Right kidney (tissue), 1 donor: ENCODE measurements around the gene GOLIM4.
A peak's percentile ranks its signal among the peaks of the same experiment; 100 is the strongest.

Experiments
- DNase-seq: peaks from one replicate; pipeline ENCODE4 v3.0.0-alpha.2; 2016

Gene GOLIM4

DNA sequence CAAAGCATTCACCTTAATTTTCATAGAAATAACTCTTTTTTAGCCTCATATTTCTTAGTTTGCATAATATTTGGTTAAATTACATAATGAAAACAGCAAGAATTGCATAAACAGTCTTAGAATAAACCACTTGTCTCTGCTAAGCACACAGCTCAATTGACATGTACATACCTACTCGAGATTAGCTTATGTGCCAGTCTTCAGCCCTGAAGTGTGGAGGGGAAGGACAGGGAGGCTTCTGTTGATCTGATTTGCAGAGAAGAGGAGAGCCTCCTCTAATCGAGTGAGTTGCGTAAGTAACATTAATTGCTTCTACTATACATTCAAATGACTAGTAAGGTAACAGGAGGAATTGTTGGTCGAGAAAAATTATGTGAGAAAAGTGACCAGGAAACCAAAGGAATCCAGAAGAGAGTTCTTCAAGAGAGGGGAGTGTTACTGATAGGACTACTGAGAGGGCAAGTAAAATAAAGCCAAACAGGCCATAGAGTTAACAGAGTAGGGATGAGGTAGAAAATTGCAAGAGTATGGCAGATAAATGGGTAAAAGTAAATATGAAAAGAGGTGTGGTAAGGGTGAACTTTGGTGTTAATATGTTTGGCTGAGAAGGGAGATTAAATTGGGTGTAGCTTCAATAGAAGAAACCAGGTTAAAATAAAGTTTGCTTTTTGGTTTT, 7.1 kb upstream of the GOLIM4 start:
- DNase-seq: no peak

DNA sequence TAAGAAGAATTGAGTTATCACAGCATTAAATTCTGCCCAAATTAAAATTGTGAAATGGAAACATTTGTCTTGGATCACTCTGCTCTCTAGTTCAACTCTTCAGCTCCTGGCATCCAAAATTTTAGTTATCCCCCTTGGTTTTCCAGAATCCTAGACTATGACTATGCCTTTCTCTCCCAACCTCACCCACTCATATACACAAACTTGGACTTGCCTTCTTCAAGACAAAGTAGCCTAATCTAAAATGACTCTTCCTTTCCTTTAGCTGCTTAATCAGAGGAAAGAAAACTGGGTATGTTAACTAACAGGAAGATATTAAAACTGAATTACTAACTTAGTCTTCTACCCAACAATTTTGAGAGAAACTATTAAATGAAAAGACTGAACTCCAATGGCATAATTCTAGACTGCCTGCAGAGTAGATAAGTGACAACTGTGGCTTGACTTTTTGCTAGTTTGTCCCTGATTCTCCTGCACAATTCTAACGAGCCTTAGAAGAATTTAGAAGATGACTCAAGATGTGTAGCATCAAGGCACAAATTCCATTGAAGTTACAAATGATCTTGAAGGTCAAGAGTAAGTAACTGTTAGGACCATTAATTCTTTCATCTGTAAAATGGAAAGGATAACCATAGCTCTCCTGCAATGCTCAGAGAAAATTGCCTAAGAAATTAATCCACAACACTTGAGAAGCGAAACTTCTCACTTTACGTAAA, 5.2 kb upstream of the GOLIM4 start:
- no peak for DNase-seq

DNA sequence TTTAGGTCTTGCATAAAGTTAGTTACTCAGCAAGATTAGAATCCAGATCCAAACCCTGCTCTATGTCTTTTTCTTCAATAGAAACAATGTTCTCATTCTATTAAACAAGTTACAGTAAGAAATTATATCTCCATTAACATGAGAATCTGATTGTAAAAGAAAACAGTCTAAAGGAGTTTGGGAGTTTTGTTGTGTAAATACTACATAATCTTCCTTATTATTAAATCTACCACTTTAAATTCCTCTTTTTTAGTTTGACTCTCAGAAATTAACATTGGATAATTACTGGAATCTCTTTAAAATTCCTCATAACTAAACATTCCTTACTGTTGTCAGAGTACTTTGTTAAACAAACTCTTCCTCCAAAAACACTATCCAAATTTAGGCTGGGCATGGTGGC, 1.7 kb upstream of the GOLIM4 start:
- no peak for DNase-seq

DNA sequence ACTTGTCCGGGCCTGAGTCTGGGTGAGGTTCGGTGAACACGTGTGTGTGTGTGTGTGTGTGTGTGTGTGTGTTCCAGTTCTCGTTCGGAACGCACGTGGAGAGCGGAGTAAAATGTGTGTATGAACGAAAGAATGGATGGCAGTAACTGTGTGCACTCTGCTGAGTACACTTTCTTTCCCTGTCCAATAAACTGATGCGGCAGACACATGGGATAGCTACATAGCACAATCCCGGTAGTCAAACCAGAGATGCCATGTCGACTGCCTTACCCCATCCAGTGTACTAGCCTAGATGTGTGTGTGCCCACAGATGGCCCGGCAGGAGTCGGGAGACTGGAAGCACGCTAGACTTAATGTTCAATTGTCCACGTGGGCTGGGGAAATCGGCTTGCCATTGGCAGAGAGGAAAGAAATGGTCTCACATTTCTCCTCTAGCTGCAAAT, 507 bp upstream of the GOLIM4 start:
- DNase-seq: peak; percentile 87

DNA sequence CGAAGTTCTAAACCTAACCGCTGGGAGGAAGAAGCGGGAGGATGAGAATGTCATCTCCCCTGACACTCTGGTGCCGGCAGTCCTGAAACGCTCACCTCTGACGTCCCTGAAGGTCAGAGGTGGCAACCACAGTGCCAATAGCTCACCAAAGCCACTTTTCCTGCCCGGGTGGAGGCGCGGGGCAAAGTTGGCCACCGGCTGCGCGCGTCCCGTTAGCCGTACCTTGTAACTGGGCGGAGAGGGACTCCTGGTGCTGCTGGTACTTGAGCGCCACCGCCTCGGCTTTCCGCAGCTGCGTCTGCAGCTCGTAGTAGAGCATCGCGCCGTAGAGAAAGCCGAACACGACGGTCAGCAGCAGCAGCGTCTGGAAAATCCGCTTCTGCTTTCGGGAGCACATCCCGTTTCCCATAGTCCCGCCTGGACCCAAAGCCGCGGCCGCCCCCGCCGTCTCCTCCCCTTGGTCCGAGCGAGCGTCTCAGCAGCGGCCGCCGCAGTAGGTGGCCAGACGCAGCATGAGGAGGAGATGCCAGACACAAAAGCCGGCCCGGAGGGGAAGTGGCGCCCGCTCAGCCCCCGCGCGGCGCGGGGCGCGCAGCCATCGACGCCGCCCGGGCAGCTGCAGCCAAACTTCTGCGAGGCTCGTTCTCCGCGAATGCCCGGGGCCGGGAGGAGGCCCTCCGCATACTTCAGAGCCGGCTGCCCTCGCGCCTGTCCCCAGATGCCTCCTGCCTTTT, 680 bp downstream of the GOLIM4 start:
- DNase-seq: no peak

GRCh38 chr3:168094580-168094876, 1.2 kb downstream of the GOLIM4 start:
- DNase-seq: no peak

GRCh38 chr3:168093790-168094189, 1.9 kb downstream of the GOLIM4 start:
- DNase-seq: no peak

GRCh38 chr3:168093229-168093628, 2.5 kb downstream of the GOLIM4 start:
- DNase-seq: no peak

DNA sequence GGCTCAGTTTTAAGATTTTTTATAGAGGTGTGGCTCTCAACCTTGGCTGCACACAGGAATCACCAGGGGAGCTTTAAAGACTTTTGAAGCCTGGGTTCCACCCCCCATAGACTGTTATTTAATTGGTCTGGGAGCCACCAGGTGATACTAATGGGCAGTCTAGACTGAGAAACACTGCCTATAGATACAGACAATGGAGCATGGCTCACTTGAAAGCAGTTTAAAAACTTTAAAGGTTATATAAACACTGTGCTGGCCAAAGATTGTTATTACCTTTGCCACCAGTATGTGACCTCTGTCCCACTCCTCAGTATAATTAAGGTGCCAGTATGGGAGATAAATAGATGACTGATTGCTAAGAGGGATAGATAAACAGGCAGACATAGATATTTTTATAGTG, 3.8 kb downstream of the GOLIM4 start:
- DNase-seq: no peak

DNA sequence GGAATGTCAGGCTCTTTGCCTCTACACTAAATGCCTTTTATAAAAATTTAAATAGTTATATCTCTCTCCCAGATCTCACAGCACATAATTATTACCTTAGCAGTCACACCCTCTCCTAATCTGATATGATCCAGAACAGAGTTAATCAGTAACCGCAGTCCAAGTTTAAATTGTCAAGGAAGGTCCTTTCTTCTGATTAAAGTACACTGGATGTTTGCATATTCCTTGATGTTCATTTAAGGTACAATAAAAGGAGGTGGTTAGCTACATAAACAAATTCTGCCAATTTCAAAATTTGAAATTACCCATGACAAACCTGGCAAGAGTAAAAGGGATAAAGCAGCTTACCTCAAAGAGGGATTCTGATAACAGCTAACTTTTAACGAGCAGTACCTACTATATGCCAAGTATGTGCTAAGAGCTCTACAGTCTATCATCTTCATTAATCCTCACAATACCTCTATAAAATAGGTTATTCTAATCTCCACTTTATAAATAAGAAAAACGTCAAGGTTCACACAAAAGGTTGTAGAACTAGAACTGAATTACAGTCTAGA, 4.3 kb downstream of the GOLIM4 start:
- DNase-seq: no peak

DNA sequence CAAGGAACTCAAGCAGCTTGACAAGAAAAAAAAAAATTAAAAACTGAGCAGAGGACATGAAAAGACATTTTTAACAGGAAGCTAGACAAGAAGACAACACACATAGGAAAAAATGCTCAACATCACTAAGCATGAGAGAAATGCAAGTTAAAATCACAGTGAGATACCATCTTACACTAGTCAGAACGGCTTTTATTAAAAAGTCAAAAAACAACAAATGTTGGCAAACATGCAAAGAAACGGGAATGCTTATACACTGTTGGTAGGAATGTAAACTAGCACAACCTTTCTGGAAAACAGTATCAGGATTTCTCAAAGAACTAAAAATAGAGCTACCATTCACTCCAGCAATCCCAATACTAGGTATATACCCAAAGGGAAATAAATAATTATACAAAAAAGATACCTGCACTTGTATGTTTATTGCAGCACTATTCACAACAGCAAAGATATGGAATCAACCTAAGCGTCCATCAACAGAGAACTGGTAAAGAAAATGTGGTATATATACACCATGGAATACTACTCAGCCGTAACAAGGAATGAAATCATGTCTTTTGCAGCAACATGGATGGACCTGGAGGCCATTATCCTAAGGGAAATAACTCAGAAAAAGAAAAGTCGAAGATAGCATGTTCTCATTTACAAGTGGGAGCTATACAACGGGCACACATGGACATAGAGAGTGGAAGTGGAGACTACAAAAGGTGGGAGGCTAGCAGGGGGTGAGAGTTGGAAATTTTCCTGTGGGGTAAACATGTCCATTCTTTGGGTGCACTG, 5.2 kb downstream of the GOLIM4 start:
- DNase-seq: no peak

DNA sequence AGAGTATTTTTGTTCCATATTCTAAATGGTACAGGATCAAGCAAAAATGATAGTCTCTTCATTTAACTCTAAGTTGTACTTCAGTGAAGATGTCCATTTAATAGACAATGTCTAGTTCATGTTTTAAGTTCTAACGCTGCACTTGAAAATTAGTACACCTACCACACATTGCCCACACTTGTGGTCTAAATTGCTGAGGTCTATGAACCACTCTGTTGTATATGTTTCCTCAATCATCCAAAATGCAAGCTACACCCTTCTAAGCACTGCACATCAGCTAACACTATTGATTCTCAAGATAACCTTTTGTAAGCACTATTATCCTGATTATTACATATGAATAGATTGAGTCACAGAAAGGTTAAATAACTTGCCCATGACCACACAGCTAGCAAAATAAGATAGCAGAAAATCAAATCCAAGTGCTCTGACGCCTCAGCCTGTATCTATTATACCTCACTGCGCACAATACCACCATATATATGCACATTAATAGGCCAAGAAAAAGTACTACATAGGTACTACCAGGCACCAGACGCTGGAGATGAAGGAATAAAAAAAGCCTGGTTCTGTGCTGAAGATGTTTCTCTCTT, 6.4 kb downstream of the GOLIM4 start:
- DNase-seq: no peak

GRCh38 chr3:168088106-168088720, 7.5 kb downstream of the GOLIM4 start:
- no peak for DNase-seq

DNA sequence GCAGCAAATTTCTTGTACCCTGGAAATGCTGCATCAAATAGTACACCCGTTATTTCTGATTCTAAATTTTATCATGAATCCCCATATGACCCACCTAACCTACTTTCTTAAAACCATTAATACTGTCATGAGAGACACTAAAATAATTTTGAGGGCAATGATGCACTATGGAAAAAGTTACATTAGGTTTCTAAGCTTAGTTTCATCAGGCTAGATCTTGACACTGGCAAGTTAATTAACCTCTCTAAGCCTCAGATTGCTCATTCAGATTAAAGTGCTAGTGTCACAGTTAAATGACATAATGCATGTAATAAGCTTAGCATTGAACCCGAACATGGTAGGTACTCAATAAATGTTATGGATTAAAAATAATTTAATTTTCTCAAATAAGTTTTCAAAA, 8.2 kb downstream of the GOLIM4 start:
- no peak for DNase-seq

DNA sequence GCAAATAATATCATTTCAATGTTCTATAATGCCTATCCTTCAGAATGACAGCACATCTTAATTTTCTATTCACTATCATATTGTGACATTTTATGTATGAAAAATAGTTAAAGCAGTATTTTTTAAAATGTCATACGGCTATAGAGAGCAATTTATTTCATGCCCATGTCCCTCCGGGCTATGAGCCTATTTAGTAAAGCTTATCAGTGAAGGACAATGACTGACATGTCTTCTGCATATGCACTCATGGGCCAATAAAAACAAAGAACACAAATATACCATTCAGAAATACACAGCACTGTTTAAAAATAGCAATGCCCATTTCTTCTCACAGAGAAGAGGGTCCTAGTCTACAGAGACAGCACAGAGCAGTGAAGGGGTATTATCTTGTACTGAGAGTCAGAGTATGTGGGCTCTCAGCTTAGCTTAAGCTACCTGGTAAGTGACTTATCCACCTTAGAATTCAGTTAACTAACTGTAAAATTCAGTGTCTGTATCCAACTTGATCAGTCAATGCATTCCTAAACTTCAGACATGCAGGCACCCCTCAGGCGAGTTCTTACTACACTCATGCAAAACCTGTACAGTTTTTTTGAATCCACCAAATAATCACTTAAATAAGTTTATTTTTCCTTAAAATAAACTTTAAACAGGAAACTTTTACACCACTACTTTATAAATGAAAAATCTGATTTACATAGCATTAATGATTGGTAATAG, 9.0 kb downstream of the GOLIM4 start:
- DNase-seq: no peak

DNA sequence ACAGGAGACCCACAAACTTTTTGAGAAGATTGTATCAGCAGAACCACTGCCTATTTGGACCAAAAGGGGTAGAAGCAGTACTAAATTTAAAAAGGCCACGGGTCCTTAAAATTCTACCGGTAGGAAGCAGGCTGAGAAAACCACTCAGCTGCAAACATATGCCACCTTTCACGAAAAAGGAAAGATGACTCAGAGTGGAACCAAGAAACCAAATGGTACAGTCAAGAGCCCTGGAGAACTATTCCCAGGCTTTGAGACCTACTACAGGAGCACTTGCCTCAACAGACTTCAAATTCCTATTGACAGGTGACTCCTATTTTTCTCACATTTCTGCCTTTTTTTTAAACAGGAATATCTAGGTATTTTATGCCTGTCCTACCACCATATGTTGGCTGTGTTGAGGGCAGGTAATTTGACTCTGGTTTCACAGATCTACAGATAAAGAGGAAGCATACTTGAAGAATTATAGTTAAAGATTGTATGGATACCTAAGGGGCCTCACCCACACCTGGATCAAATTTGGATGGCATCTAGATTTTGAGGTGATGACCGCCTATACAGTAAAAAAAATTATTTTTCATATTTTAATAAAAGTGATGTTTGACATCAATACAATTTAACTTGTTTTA, 10.1 kb downstream of the GOLIM4 start:
- no peak for DNase-seq

GRCh38 chr3:168083906-168084305, 11.8 kb downstream of the GOLIM4 start:
- no peak for DNase-seq

DNA sequence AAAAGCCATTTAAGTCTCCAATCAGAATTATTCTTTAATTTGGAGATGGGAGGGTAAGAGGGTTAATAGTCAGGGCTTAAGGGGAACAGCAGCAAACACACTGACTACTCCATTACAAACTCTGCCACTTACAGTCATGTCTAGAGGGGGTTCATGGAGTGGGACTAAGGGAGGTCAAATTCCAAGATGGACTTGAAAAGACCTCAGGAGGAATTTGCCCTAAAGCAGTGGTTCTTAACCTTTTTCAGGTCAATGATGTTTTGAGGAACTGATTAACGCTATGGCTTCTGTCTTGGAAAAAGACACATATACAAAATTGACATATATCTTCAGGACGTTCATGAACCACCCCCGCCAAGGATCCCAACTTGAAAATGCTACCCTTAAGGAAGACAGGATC, 13.9 kb downstream of the GOLIM4 start:
- no peak for DNase-seq

GRCh38 chr3:168081171-168081771, 14.5 kb downstream of the GOLIM4 start:
- no peak for DNase-seq
